Umbilical cord (tissue), 2 donors: Measurements from ENCODE around the gene FRG2B. TPM values are rescaled to one million over a fixed set of nuclear protein-coding genes. Genes with fewer than 3 reads are reported as not detected.
"Not testable (repeated sequence)": the region's sequence is repeated elsewhere in the genome, so short reads cannot be mapped to it uniquely, and the experiment has no call there.

Experiments
- DNase-seq: peaks from one replicate; pipeline ENCODE4 v3.0.0-alpha.2; 2015; ENCODE audit warnings: low spot score
- total RNA-seq: library from RNA; depleted of rRNA; stranded (reverse); fragments of >200 nt; gene quantifications from one replicate; pipeline ENCODE4 v1.2.3, GENCODE V29; 2014; ENCODE audit warnings: low replicate concordance; ENCODE audit not compliant: insufficient read depth

Gene FRG2B
- total RNA-seq, result 1.2 TPM

DNA sequence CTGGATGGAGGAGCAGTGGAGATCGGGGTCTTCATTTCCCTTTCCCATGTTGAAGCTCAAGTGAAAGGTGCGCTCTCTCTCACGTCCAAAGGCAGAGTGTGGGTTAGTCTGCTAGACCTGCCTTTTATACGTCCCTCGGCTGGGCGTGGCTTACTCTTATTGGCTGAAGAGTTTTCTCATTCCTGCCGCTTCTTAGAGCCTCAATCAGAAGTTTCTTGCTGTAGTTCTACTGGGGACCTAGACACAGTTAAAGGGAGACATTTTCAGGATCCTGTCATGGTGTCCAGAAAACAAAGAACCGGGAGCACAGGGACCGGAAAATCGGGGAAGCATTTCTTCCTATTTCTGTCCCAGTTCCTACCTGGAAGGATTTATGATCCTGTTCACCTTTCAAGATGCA, at the start of gene FRG2B:
Gene FRG2B (minus strand): TSS at position 101 of the 400 bp plus-strand sequence. CDS start 53 bp downstream, at position 48.
- not testable (repeated sequence) for DNase-seq

DNA sequence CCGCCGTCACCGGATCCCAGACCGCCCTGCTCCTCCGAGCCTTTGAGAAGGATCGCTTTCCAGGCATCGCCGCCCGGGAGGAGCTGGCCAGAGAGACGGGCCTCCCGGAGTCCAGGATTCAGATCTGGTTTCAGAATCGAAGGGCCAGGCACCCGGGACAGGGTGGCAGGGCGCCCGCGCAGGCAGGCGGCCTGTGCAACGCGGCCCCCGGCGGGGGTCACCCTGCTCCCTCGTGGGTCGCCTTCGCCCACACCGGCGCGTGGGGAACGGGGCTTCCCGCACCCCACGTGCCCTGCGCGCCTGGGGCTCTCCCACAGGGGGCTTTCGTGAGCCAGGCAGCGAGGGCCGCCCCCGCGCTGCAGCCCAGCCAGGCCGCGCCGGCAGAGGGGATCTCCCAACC, 40.9 kb upstream of the FRG2B start:
- not testable (repeated sequence) for DNase-seq

DNA sequence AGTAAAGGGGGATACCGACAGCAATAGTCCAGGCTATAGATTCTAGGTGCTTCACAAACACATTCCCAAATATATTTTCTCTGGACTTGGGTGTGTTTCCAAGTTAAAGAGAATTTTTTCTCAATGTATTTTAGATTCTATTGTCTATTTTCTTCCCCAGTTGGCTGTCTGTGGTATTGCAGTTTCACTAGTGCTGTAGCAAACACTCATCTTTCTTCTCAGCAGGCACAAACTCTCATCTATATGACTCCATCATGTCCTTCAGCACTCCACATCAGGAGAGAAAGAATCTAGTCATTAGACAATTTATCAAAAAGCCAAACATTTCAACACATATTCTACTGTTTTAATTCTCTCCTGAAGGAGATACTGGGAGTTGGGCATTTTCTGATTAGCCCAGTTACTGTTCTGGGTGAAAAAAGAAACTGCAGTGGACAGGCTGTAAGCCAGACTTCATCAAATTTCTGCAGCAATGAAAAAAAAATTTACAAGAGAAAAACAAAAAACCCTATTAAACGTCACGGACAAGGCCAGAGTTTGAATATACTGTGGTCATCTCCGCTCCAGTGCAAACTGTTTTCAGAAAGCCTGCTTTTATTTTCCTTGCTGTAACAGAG, 37.1 kb upstream of the FRG2B start:
- not testable (repeated sequence) for DNase-seq

DNA sequence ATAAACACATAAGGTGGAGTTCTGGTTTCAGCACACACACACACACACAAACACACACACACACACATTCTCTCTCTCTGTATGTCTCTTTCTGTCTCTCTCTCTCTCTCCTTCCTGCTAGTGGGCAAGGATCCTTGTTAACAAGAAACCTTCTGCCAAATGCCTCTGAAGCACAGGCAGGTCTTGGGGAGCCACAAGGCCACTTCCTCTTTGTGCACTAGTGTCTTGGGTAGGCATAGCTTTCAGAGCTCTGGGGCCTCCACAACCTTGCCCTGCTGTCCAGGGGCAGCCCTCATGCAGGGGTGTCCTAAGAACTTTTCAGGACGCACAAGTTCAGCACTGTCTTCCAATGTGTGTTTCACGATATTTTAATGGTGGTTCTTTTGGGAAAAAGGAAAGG, 34.5 kb upstream of the FRG2B start:
- DNase-seq, result not testable (repeated sequence)

DNA sequence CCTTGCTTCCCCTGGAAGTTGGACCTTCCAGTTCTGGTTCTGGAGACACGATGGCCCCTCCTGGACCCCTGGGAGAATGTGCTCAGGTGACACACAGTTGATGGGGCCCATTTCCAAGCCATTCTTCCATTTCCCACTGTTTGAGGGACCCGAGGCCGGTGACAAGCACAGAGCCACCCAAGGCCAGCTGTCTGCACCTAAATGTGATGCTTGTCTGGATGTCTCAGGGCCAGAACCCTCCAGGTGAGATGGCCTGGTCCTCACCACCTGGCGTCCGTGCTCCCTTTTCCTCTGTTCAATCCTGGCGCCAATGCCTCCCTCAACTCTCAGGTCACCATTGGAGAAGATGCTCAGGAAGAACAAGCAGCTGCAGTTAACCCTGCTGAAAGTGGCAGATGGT, 33.9 kb upstream of the FRG2B start:
- not testable (repeated sequence) for DNase-seq

DNA sequence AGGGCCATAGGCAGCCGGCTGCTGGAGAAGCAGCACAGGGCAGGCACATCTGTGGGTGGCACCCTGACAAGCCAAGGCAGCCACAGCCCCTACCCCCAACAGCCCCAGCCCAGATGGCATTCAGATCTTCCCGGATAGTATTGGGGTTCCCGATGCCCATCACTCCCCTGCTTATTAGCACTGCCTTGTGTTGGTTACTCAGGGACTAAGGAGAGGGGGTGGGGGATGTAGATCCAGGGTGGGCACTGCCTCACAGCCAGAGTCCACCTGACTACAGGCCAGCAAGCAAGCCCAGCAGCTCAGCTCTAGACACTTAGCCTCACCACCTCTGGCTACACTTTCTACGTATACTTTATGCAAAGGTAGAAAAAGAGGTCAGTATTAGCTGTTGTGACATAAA, 30.7 kb upstream of the FRG2B start:
- DNase-seq, result not testable (repeated sequence)

DNA sequence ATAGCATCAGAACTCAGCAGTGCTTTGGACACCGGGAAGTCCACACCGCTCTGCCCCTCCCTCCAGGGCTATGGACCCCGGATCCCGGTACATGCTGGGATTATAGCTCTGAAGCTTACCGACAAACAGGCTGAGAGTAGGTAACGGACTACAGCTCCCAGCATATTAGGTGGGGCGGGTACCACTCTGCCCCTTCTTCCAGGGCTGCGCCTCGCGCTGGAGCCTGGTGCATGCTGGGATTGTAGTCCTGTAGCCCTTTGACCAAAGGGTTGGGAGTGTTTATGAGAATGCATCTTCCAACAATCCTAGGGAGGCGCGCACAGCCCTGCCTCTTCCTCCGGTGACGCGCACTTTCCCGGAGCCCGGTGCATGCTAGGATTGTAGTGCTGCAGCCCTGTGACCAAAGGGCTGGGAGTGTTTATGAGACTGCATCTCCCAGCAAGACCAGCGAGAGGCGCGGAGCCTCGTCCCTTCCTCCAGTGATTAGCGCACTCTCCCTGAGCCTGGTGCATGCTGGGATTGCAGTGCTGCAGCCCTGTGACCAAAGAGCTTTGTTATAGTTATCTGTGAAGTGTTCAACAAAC, 22.4 kb upstream of the FRG2B start:
- DNase-seq, result not testable (repeated sequence)

DNA sequence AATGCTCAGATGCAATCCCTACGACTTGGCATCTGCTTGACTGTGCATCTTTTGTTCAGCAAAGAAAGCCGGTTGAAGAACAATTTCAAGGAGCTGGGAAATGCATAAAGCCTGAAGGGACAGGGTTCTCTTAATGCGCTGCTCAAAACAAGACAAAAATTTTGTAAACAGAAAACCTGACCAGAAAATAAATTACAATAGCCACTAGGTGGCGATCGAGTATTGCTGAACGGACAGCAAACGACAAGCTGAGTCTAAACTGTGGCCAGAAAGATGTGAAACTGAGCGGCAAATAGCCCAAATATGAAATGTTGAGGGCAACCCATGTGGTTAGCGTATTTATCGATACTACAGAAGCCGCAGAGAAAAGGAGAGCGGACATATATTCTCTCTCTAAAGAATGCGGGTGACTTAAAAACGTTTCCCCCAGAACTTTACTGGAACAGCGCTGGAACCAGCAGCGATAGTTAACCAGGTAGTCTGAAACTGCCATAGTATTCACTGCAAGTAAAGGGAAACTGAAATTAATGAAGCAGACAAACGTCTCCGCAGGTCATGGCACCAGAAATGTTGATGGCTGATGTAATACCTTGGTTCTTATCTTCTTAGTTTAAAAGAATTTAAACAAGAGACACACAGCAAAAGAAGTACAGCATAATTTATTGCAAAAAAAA, 20.6 kb upstream of the FRG2B start:
- DNase-seq, result not testable (repeated sequence)

DNA sequence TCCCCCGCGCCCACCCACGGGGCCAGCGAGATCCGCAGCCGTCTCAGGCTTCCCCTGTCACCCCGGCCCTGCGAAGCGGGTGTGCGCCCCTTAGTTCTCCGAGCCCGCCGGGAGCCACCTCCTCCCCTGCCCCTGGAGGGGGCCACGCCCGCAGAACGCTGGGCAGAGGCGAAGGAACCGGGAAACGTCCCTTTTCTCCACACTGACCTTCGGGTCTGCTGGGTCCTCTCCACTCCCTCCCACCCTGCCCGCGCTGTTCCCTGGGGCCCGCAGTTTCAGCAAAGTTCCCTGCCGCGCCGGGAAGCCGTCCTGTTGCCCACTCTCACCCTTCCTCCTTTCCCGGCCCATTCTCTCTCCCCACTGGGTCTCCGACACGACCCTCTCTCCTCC, 11.2 kb upstream of the FRG2B start:
- not testable (repeated sequence) for DNase-seq

DNA sequence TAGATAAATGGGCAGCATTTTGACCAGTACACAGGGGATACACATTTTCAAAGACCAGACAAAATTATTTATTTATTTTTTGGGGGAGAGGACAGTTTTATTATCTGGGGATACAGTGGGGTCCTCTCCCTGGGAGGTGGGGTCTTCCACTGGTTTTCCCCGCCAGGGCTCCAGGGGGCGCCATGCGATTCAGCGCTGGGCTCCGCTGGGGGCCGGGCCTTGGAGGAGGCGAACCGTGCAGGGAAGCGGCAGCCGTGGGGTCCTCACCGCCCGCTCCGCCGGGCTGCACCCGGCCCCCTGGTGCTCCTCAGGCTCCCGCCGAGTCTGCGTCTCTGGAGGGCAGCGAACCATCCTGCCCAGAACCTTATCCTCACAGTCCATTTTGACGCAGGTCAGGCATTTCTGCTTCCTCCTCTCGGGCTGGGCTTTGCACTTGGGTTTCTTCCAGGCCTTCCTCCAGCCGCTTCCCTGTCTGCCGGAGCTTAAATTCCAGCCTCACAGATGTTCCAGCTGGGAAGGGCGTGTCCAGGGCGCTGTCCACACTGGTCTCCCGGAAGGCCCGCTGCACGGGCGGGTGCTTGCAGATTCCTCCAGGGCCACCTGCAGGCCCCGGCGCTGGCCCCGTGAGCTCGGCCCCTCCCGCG, 10.7 kb upstream of the FRG2B start:
- DNase-seq, result not testable (repeated sequence)

DNA sequence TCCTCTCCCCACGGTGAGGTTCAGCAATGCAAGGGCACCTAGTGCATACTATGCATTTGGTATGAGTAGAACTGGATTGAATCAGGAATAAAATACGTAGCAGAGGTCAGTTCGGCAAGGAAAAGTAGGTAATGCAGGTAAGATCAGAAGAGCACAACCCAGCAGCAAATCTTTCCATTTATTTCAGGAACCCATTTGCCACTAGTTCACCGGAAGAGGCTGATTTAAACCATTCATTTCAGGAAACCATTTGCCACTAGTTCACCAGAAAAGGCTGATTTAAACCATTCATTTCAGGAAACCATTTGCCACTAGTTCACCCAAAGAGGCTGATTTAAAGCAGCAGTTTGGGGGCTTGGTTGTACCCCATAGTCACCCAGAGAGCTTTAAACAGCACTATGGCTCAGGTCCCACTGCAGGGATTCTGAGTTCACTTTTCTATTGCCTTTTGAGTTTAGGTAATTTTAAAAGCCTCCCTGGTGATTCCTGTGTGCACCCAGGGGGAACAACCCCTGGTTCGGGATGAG, 4.2 kb upstream of the FRG2B start:
- not testable (repeated sequence) for DNase-seq

DNA sequence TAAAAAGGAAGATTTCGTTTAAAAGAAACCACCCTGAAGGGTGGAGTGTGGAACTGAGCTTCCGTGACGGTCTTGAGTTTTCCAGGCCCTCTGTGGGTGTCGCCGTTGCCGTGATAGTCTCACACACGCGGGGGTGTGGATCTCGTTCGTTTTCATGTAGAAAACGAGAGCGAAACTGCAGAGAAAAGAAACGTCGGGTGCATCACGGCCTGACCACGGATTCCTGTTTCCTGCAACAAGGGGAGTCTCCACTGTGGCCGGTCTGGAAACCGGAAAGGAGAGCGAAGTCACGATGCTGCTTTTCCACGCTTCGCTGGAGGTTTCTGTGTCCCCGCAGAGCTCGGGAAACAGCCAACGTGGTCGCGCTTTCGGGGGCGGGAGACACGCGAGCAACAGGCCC, 4.1 kb downstream of the FRG2B start:
- DNase-seq, result not testable (repeated sequence)

DNA sequence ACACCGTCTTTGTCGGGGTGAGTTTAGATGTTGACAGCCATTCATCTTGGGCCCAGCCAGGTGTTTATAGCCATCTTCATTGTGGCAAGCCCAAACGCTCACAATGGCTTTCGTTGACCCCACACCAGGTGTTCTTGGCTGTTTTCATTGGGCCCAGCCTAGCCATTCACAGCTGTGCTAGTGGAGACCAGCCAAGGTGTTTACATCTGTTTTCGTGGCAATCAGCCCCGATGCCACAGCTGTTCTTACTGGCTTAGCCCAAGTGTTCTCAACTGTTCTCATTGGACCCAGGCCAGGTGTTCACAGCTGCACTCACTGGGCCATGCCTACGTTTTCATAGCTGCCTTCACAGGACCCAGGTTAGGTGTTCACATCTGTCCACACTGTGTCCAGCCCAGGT, 7.7 kb downstream of the FRG2B start:
- DNase-seq, result no peak

DNA sequence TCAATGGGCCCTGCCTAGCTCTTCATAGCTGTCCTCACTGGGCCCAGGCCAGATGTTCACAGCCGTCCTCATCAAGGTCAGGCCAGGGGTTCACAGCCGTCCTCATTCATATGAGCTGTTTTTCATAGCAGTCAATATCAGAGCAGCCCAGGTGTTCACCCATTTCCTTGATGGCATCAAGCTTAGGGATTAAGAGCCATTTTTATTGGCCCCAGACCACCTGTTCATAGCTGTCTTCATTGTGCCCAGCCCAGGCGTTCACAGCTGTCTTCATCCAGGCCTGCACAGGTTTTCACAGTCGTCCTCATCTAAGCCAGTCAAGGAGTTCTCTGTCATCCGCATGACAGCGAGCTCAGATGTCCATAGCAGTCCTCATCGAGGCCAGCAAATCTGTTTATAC, 9.4 kb downstream of the FRG2B start:
- DNase-seq, result no peak

DNA sequence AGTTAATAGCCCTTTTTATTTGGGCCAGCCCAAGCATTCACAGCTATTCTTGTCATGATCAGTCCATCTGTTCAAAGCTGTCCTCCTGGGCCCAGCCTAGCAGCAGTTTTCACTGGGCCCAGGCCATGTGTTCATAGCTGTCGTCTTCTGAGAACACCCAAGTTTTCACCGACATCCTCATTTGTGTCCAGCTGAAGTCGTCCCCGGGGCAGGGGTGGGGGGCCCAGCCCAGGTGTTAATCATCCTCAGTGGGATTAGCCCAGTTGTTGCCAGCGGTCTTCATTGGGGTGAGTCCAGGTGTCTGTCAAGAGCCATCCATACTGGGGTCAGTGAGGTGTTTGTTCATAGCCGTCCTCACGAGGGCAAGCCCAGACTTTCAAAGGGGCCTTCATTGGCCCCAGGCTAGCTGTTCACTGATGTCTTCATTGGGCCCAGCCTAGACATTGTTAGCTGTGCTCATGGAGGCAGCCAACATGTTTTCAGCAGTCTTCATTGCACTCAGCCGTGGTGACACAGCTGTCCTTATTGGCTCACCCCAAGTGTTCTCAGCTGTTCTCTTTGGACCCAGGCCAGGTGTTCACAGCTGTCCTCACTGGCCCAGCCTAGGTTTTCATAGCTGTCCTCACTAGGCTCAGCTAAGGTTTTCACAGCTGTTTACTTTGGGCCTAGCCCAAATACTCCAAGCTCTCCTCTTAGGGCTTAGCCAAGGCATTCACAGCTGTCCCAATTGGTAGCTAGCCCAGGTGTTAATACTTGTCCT, 10.0 kb downstream of the FRG2B start:
- DNase-seq, result no peak

DNA sequence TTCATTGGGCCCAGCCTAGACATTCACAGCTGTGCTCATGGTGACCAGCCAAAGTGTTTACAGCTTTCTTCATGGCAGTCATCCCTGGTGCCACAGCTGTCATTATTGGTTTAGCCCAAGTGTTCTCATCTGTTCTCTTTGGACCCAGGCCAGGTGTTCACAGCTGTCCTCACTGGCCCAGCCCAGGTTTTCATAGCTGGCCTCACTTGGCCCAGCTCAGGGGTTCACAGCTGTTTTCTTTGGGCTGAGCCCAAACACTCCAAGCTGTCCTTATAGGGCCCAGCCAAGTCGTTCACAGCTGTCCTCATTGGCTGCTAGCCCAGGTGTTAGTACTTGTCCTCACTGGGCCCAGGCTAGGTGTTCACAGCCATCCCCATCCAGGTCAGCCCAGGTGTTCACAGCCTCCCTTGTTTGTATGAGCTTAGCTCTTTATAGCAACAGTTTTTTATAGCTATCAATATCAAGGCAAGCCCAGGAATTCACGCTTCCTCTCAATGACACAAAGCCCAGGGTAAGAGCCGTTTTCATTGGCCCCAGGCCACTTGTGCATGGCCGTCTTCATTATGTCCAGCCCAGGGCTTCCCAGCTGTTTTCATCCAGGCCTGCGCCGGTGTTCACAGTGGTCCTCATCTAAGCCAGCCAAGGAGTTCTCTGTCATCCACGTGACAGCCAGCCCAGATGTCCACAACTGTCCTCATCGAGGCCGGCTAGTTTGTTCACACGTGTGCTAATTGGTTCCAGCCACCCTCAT, 11.6 kb downstream of the FRG2B start:
- DNase-seq, result no peak

DNA sequence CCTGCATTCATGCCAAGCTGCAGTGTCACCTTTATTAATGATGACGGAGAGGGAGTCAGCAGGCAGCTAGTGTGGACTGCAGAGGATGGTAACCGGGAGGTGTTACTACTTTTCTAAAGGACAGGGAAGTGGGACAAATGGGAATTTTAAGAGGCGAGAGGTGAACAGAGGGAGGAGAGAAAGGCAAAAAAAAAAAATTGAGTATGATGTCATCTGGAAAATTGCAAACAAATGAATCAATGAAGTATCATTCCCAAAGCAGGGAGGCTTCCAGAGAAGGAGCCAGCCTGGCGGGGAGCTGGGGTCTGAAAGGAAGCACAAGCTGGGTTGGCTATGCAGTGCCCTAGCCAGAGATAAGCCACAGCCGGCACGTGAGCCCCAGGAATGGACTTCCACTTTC, 12.9 kb downstream of the FRG2B start:
- DNase-seq, result no peak

DNA sequence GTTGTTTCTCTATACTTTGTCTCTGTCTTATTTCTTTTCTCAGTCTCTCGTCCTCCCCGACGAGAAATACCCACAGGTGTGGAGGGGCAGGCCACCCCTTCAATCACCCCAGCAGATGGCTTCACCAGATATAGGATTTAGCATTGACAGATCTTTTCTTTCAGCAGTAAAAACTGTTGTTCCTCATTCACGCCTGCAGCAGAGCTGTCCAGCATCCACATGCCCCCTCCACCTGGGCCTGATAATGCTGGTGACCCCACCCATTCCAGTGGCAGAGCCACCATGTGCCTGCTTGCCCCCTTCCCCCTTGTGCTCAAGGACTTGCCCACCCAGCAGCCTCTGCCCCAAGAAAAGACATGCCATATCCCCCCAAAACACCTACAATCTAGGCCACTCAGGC, 15.5 kb downstream of the FRG2B start:
- DNase-seq, result no peak

DNA sequence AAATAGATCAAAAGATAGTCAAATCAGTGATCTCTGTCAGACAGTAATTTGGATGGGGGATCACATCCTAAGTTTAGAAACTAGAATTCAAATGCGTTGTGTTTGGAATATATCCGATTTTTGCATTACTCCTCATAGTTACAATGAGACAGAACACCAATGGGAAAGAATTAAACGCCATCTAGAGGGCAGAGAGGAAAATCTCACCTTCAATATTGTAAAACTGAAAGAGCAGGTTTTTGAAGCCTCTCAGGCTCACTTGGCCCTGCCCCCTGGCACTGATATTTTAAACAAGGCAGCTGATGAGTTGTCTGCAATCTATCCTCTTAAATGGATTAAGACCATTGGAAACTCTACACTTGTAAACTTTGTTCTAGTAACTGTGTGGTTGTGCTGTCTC, 17.7 kb downstream of the FRG2B start:
- DNase-seq, result no peak

DNA sequence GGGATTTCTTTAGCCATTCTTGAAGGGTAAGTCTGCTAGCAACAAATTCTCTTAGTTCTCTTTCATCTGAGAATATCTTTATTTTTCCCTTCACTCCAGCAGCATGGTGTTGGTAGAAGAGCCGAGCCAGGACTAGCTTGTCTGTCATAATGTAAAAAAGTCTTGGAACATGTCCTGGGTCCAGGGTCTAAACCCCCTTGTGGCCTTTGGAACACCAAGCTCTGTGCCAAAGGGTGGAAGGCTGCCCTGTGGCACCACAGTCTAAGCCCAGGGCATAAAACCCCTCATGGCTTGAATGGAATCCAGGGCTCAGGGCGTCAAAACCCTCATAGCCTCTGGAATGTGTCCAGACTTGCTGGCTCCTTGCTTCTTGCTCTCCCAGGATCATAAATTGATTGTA, 23.2 kb downstream of the FRG2B start:
- not testable (repeated sequence) for DNase-seq

DNA sequence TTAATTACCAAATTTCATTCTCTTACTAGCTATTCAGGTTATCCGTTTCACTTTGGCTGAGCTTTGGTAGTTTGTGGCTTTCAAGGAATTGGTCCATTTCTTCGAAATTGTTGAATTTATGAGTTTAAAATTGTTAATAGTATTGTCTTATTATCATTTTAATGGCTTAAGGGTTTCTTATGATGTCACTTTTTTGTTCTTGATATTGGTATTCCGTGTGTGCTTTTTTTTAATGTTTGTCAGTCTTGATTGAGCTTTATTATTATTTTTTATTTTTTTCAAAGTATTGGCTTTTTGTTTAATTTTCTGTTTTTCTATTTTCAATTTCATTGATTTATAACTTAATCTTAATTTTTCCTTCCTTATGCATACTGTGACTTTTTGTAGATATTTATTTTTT, 25.9 kb downstream of the FRG2B start:
- no peak for DNase-seq
